Hepatocyte (in vitro differentiated cells): Measurements from ENCODE around the gene TNFRSF4. TPM values are rescaled to one million over a fixed set of nuclear protein-coding genes. Genes with fewer than 3 reads are reported as not detected.

Experiments
- DNase-seq: peaks from one replicate; pipeline ENCODE4 v3.0.0-alpha.2; 2016; ENCODE audit warnings: low spot score
- H2AFZ ChIP-seq: fragments of 200-600 bp; sonication (generic); 2 replicates; pipeline ENCODE4 v1.6.0; 2016; ENCODE audit warnings: antibody characterized with exemption, mild to moderate bottlenecking
- H3K27ac ChIP-seq: fragments of 200-600 bp; sonication (generic); 2 replicates; pipeline ENCODE4 v1.5.1; 2016; ENCODE audit warnings: mild to moderate bottlenecking
- H3K27me3 ChIP-seq: fragments of 200-600 bp; sonication (generic); 2 replicates; pipeline ENCODE4 v1.6.1; 2016
- H3K36me3 ChIP-seq: fragments of 200-600 bp; sonication (generic); replicated peaks from 2 replicates; pipeline ENCODE4 v1.5.1; 2016; ENCODE audit warnings: low read depth; ENCODE audit not compliant: insufficient read depth
- H3K4me1 ChIP-seq: fragments of 200-600 bp; sonication (generic); 2 replicates; pipeline ENCODE4 v1.5.1; 2016; ENCODE audit warnings: mild to moderate bottlenecking, moderate library complexity; ENCODE audit not compliant: insufficient read depth
- H3K4me2 ChIP-seq: fragments of 200-600 bp; sonication (generic); 2 replicates; pipeline ENCODE4 v1.6.0; 2016
- H3K4me3 ChIP-seq: fragments of 200-600 bp; sonication (generic); 2 replicates; pipeline ENCODE4 v1.5.1; 2016; ENCODE audit warnings: mild to moderate bottlenecking
- H3K79me2 ChIP-seq: fragments of 200-600 bp; sonication (generic); 2 replicates; pipeline ENCODE4 v1.6.0; 2017; ENCODE audit warnings: mild to moderate bottlenecking
- H3K9me2 ChIP-seq: fragments of 200-600 bp; sonication (generic); replicated peaks from 2 replicates; pipeline ENCODE4 v1.6.0; 2017; ENCODE audit warnings: mild to moderate bottlenecking; ENCODE audit not compliant: insufficient read depth
- H3K9me3 ChIP-seq: fragments of 200-600 bp; sonication (generic); 2 replicates; pipeline ENCODE4 v1.5.1; 2016; ENCODE audit warnings: low read depth, mild to moderate bottlenecking
- H4K20me1 ChIP-seq: fragments of 200-600 bp; sonication (generic); 2 replicates; pipeline ENCODE4 v1.6.0; 2016; ENCODE audit warnings: mild to moderate bottlenecking; ENCODE audit not compliant: insufficient read depth, poor library complexity, severe bottlenecking
- EZH2 ChIP-seq: fragments of 200-600 bp; sonication (generic); IDR thresholded peaks from 2 replicates; pipeline ENCODE4 v1.6.1; 2016; ENCODE audit warnings: antibody characterized with exemption, mild to moderate bottlenecking, borderline replicate concordance
- EZH2phosphoT487 ChIP-seq: fragments of 200-600 bp; sonication (generic); IDR thresholded peaks from one replicate; pipeline ENCODE4 v1.6.1; 2018; ENCODE audit warnings: antibody characterized with exemption, mild to moderate bottlenecking, low read depth, moderate library complexity; ENCODE audit not compliant: unreplicated experiment, severe bottlenecking
- WGBS: methylation state at CpG from one replicate; pipeline ENCODE4 v1.1.6; 2016; ENCODE audit warnings: low lambda C conversion rate; ENCODE audit errors: missing lambda C conversion rate; 5-methylcytosine and 5-hydroxymethylcytosine counted together
- polyA plus RNA-seq: library from polyadenylated mRNA; unstranded; fragments of >200 nt; fragmentation: Nextera tagmentation; extraction: Ambion mirVana; gene quantifications from 2 replicates; pipeline ENCODE4 v1.2.1, GENCODE V29; 2016
- total RNA-seq: library from RNA; depleted of rRNA; stranded (reverse); fragments of >200 nt; gene quantifications from 2 replicates; pipeline ENCODE4 v1.2.3, GENCODE V29; 2014
- TF ChIP-seq, protein P1 (sequence below): fragments of 200-600 bp; sonication (generic); IDR thresholded peaks from 2 replicates; pipeline ENCODE4 v1.5.1; 2016; ENCODE audit warnings: antibody characterized with exemption, mild to moderate bottlenecking; ENCODE audit not compliant: poor library complexity

Gene TNFRSF4
- total RNA-seq = 0.28 TPM in 1 of 2 replicates, not detected in the other
- 0.34 TPM in 1 of 2 replicates, not detected in the other for polyA plus RNA-seq

DNA sequence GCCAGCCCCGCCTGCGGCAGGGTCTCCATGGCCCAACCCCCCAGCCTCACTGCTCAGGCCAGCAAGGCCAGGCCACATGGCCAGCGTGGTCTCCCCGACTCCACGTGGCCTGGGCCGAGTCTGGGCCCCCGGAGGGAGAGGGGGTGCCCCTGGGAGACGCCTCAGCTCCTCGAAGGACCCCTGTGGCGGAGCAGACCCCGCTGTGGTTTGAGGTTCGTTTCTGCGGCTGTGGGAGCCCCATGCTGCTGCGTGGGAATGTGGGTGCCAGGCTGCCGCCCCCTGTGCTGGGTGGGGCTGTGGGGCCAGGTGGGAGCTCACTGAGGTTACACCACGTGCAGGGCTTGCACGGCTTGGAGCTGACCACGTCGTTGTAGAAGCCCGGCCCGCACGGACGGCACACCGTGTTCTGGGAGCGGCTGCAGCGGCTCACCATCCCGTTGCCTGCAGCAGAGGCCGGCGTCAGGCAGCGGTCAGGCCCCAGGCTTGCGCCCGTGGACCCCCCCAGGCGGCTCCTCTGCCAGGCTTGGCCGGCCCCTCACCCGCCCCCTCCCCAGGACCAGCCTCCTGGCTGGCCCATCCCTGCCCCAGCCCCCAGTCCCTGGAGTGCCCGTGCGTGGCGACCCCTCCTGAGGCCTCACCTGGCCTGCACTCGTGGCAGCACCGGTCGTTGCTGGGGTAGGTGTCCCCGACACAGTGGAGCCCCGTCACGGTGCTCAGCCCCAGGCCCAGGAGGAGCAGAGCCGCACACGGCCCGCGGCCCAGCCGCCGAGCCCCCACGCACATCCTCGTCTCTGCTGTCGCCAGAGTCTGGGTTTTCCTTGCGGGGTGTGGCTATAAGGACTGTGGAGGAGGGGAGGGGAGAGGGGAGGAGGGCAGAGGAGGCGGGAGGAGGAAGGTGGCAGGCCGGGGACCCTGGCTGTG is at the start of gene TNFRSF4:
Gene TNFRSF4, minus strand, starts transcription at position 809 of the 921 bp plus-strand sequence. Its CDS starts 26 bp downstream, at position 783.
- Histone ChIP-seq H3K27me3 (no peaks in the 10 kb centered on the region), H3K27ac (no peak within 1 kb of the TSS), H3K4me3 (no peak within 1 kb of the TSS), H3K9me2 (no peaks in the 10 kb centered on the region), H3K36me3 (no peaks in the 10 kb centered on the region), H3K4me2 (no peak within 1 kb of the TSS), H2AFZ (no peak within 1 kb of the TSS), H3K79me2 (no peaks in the 10 kb centered on the region), H3K9me3 (no peaks in the 10 kb centered on the region), H4K20me1 (no peaks in the 10 kb centered on the region), H3K4me1 (peaks cover 4% of the 10 kb centered on the region)
- no peak for DNase-seq
- TF ChIP-seq, protein P1, sequence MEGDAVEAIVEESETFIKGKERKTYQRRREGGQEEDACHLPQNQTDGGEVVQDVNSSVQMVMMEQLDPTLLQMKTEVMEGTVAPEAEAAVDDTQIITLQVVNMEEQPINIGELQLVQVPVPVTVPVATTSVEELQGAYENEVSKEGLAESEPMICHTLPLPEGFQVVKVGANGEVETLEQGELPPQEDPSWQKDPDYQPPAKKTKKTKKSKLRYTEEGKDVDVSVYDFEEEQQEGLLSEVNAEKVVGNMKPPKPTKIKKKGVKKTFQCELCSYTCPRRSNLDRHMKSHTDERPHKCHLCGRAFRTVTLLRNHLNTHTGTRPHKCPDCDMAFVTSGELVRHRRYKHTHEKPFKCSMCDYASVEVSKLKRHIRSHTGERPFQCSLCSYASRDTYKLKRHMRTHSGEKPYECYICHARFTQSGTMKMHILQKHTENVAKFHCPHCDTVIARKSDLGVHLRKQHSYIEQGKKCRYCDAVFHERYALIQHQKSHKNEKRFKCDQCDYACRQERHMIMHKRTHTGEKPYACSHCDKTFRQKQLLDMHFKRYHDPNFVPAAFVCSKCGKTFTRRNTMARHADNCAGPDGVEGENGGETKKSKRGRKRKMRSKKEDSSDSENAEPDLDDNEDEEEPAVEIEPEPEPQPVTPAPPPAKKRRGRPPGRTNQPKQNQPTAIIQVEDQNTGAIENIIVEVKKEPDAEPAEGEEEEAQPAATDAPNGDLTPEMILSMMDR = no peak
- TF ChIP-seq EZH2 (no peak), EZH2phosphoT487 (no peak)
- WGBS = 91% methylated on average over 48 of the region's 56 CpGs

DNA sequence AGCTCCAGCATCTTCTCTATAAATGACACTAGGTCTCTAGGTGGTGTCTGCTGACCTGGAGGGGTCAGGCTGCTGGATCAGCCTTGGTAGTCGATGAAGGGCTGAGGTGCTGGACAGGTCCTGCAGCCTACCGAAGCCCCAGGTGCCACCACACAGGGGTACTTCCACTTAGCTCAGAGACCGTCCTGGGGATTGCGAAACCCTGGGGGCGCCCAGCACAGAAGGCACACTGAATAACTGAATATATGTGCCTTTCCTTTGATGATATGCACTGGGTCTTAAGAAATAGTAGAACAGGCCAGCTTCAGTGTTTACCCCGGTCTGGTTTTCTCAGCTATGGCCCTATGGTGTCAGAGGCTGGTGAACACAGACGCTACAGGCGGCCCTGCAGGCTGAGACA is 48.8 kb upstream of the TNFRSF4 start:
- Histone ChIP-seq H2AFZ (no peak overlapping the region), H3K79me2 (peaks cover 36% of the 10 kb centered on the region), H3K4me1 (no peaks in the 10 kb centered on the region), H3K36me3 (no peaks in the 10 kb centered on the region), H3K9me3 (no peaks in the 10 kb centered on the region), H3K4me3 (no peak overlapping the region), H4K20me1 (peaks cover 28% of the 10 kb centered on the region), H3K27ac (no peak overlapping the region), H3K27me3 (no peaks in the 10 kb centered on the region), H3K9me2 (no peaks in the 10 kb centered on the region), H3K4me2 (no peak overlapping the region)
- TF ChIP-seq EZH2 = no peak
- TF ChIP-seq, protein P1 = no peak
- TF ChIP-seq EZH2phosphoT487 = no peak
- DNase-seq = no peak
- 96% methylated on average over 8 of the region's 8 CpGs for WGBS

DNA sequence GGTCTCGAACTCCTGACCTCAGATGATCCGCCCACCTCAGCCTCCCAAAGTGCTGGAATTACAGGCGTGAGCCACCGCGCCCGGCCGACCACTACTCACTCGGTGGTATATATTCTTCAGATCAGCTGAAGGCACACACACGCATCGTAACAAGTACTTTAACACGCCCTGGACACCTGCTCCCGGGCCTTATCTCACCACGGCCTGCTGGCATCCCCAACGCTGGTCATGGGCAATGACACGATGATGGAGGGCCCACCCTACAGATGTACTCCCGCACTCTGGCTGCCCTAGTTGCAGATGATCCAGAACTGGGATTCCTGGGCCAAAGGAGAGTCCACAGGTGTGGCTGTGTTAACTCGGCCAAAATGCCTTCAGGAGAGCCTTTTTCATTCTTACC is 48.1 kb upstream of the TNFRSF4 start:
- no peak overlapping the region for H3K4me3 ChIP-seq
- H3K36me3 ChIP-seq = no peaks in the 10 kb centered on the region
- H3K27me3 ChIP-seq = no peaks in the 10 kb centered on the region
- no peaks in the 10 kb centered on the region for H3K9me2 ChIP-seq
- no peak overlapping the region for H3K27ac ChIP-seq
- WGBS = 98% methylated on average over 17 of the region's 17 CpGs
- peaks cover 31% of the 10 kb centered on the region for H3K79me2 ChIP-seq
- no peak overlapping the region for H2AFZ ChIP-seq
- DNase-seq = no peak
- H3K4me2 ChIP-seq = no peak overlapping the region
- no peaks in the 10 kb centered on the region for H3K9me3 ChIP-seq
- TF ChIP-seq EZH2phosphoT487 (no peak), EZH2 (no peak)
- TF ChIP-seq, protein P1 = no peak
- peaks cover 22% of the 10 kb centered on the region for H4K20me1 ChIP-seq
- H3K4me1 ChIP-seq = no peaks in the 10 kb centered on the region
